Endothelial cell of umbilical vein (primary cell): ENCODE results near the gene MRPL48. TPM values are rescaled to one million over a fixed set of nuclear protein-coding genes. Genes with fewer than 3 reads are reported as not detected.

Experiments used
- BruUV-seq: library from RNA; stranded (reverse); fragments of 400-500 nt; replicated peaks from 2 replicates; lab custom pipeline; 2021; lab: Mats Ljungman, UMichigan
- CTCF ChIA-PET: fragments of 300-600, 350-600 bp; sonication (Branson Sonifier 250); formaldehyde crosslinking; loops from one replicate; lab custom pipeline; 2021; ENCODE audit warnings: antibody characterized with exemption, inconsistent platforms; lab: Charles Lee
- POLR2A ChIA-PET: fragments of 300-600, 350-600 bp; sonication (Branson Sonifier 250); formaldehyde crosslinking; loops from one replicate; lab custom pipeline; 2021; ENCODE audit warnings: antibody characterized with exemption, inconsistent platforms; lab: Charles Lee
- DNase-seq: peaks from one replicate; pipeline ENCODE4 v3.0.0-alpha.2; 2011; ENCODE audit warnings: low read depth, low spot score
- FAIRE-seq: peaks from 2 replicates; lab custom pipeline; 2011; peaks lifted over from hg19 to GRCh38; lab: Jason Lieb, UNC
- H2AFZ ChIP-seq: 2 replicates; pipeline ENCODE4 v1.6.0; 2012; ENCODE audit warnings: low read depth, low read length, control low read depth, inconsistent platforms
- H3K27ac ChIP-seq: 2 replicates; pipeline ENCODE4 v1.5.1; 2011; ENCODE audit warnings: low read depth, mild to moderate bottlenecking, control low read depth, low read length, moderate library complexity; ENCODE audit not compliant: insufficient read depth
- H3K27me3 ChIP-seq, 2 experiments: 2 replicates each; pipeline versions ENCODE4 v1.6.0 to v1.6.1; 2011; ENCODE audit warnings: low read length in 2 of 2, mixed read lengths in 1 of 2; ENCODE audit not compliant: control insufficient read depth in 2 of 2, insufficient read depth in 2 of 2
- H3K36me3 ChIP-seq, 2 experiments: 2 replicates in 1 of 2; 3 replicates in 1 of 2; pipeline ENCODE4 v1.5.1; 2011; ENCODE audit warnings: low read length in 2 of 2, mild to moderate bottlenecking in 1 of 2, moderate library complexity in 1 of 2; ENCODE audit not compliant: control insufficient read depth in 2 of 2, insufficient read depth in 2 of 2; ENCODE audit errors: extremely low read depth in 1 of 2
- H3K4me1 ChIP-seq: 3 replicates; pipeline ENCODE4 v1.5.1; 2011; ENCODE audit warnings: mild to moderate bottlenecking, low read length; ENCODE audit not compliant: control insufficient read depth, insufficient read depth; ENCODE audit errors: extremely low read depth
- H3K4me2 ChIP-seq: 2 replicates; pipeline ENCODE4 v1.6.1; 2011; ENCODE audit warnings: low read length, control low read depth, mixed read lengths; ENCODE audit not compliant: insufficient read depth
- H3K4me3 ChIP-seq, 3 experiments: fragments of 200-600 bp in 1 of 3; sonication (generic), shearing (Covaris generic) in 1 of 3; replicated peaks in 1 of 3; 2 replicates each; pipeline ENCODE4 v1.5.1; 2011 to 2016; ENCODE audit warnings: control low read depth in 3 of 3, low read length in 3 of 3, mild to moderate bottlenecking in 2 of 3, inconsistent platforms in 1 of 3, low read depth in 1 of 3, moderate library complexity in 1 of 3; ENCODE audit not compliant: insufficient read depth in 1 of 3
- H3K79me2 ChIP-seq: 2 replicates; pipeline ENCODE4 v1.6.0; 2012; ENCODE audit warnings: low read length, inconsistent platforms; ENCODE audit not compliant: control insufficient read depth, insufficient read depth
- H3K9ac ChIP-seq: replicated peaks from 2 replicates; pipeline ENCODE3; 2011; ENCODE audit warnings: low read length, control low read depth; ENCODE audit not compliant: insufficient read depth; ENCODE audit errors: extremely low read depth
- H3K9me1 ChIP-seq: replicated peaks from 3 replicates; pipeline ENCODE4 v1.6.0; 2011; ENCODE audit warnings: mild to moderate bottlenecking, low read length; ENCODE audit not compliant: control insufficient read depth, insufficient read depth; ENCODE audit errors: extremely low read depth
- H3K9me3 ChIP-seq: replicated peaks from 2 replicates; pipeline ENCODE4 v1.5.1; 2012; ENCODE audit warnings: low read length, inconsistent platforms; ENCODE audit not compliant: control insufficient read depth, insufficient read depth
- H4K20me1 ChIP-seq: replicated peaks from 2 replicates; pipeline ENCODE3; 2011; ENCODE audit warnings: mild to moderate bottlenecking, low read length; ENCODE audit not compliant: control insufficient read depth, insufficient read depth; ENCODE audit errors: extremely low read depth
- EZH2 ChIP-seq: IDR thresholded peaks from 2 replicates; pipeline ENCODE4 v1.6.1; 2012; ENCODE audit warnings: borderline replicate concordance, low read depth, mild to moderate bottlenecking, moderate library complexity, low read length, inconsistent platforms; ENCODE audit not compliant: severe bottlenecking
- FOS ChIP-seq: IDR thresholded peaks from 2 replicates; pipeline ENCODE4 v1.6.1; 2011; ENCODE audit warnings: mild to moderate bottlenecking, low read length, moderate library complexity, borderline replicate concordance; ENCODE audit not compliant: insufficient read depth
- GATA2 ChIP-seq: IDR thresholded peaks from 2 replicates; pipeline ENCODE4 v1.7.0; 2011; ENCODE audit warnings: low read depth, mild to moderate bottlenecking, moderate library complexity, mixed read lengths, low read length; ENCODE audit not compliant: insufficient read length, insufficient read depth
- JUN ChIP-seq: IDR thresholded peaks from 2 replicates; pipeline ENCODE4 v1.6.1; 2011; ENCODE audit warnings: borderline replicate concordance, low read depth; ENCODE audit not compliant: insufficient read length, insufficient read depth
- MYC ChIP-seq: IDR thresholded peaks from one replicate; pipeline ENCODE4 v1.6.1; 2011; ENCODE audit warnings: mild to moderate bottlenecking, low read depth, low read length
- POLR2A ChIP-seq: IDR thresholded peaks from 2 replicates; pipeline ENCODE4 v1.6.1; 2012; ENCODE audit warnings: low read depth, mild to moderate bottlenecking, control low read depth, low read length
- POLR2AphosphoS5 ChIP-seq: IDR thresholded peaks from 2 replicates; pipeline ENCODE4 v1.6.1; 2012; ENCODE audit warnings: low read depth, mild to moderate bottlenecking, control low read depth, low read length, moderate library complexity; ENCODE audit not compliant: insufficient read depth
- dilution Hi-C: fragments of 300-500 bp; cut with MboI; formaldehyde crosslinking; loops from one replicate; pipeline ENCODE4 v1.15.0; 2019; ENCODE audit warnings: low sequenced_read_pairs; ENCODE audit not compliant: extremely low pct_ligation_motif_present
- intact Hi-C: fragments of 100-400 bp; cut with micrococcal nuclease; formaldehyde crosslinking; loops from one replicate; pipeline ENCODE4 v1.10.0; 2022
- polyA plus RNA-seq, 4 experiments: library from polyadenylated mRNA; depleted of rRNA in 3 of 4; stranded (reverse) in 3 of 4; unstranded in 1 of 4; fragments of >200 nt; gene quantifications; 2 replicates each; pipeline versions ENCODE4 v1.2.1 to v1.2.3, GENCODE V29; 2011 to 2012; ENCODE audit warnings: missing spikeins in 1 of 4
- total RNA-seq: library from RNA; stranded (reverse); gene quantifications from 2 replicates; pipeline ENCODE4 v1.2.3, GENCODE V29; 2021
- TF ChIP-seq, protein P1 (sequence below): IDR thresholded peaks from 2 replicates; pipeline ENCODE4 v1.6.1; 2011; ENCODE audit not compliant: insufficient read depth, insufficient read length
- TF ChIP-seq, protein P2 (sequence below), 2 donors: IDR thresholded peaks; 1 replicate in 1 of 2; 2 replicates in 1 of 2; pipeline ENCODE4 v1.5.1; 2011; ENCODE audit warnings: low read length in 2 of 2, mild to moderate bottlenecking in 2 of 2, moderate library complexity in 2 of 2, control low read depth in 1 of 2, inconsistent platforms in 1 of 2, low read depth in 1 of 2; ENCODE audit not compliant: insufficient read depth in 1 of 2; ENCODE audit errors: extremely low read depth in 1 of 2

The MRPL48 gene
- total and polyA plus RNA-seq, 2 donors (not counting 3 experiments of a cell fraction or from before 2014, with no cell fraction given) = 25.0 to 38.3 TPM

GRCh38 chr11:73912026-73912425 lies 124.4 kb downstream of the MRPL48 start:
- Histone ChIP-seq H3K4me1 (no peaks in the 10 kb centered on the region), H3K27me3 (no peaks in the 10 kb centered on the region), H3K36me3 (peaks cover 2% of the 10 kb centered on the region in 2 experiments), H3K27ac (no peak overlapping the region), H3K9me3 (no peaks in the 10 kb centered on the region), H3K4me3 (no peak overlapping the region), H2AFZ (no peak overlapping the region), H4K20me1 (no peaks in the 10 kb centered on the region), H3K9ac (no peak overlapping the region), H3K79me2 (no peaks in the 10 kb centered on the region), H3K4me2 (no peak overlapping the region), H3K9me1 (no peaks in the 10 kb centered on the region)
- no TSS peak for BruUV-seq
- ChIA-PET POLR2A (no interaction called here), CTCF (interaction anchor here (1.2 to 2.2 kb wide), 2 partner anchors 13 to 19 kb away, joined by 3 to 6 read pairs; no protein-coding TSS in a partner anchor)
- intact Hi-C loops = no loop called here
- DNase-seq = no peak
- dilution Hi-C loops = no loop called here
- no peak for TF ChIP-seq JUN
- TF ChIP-seq, protein P1, sequence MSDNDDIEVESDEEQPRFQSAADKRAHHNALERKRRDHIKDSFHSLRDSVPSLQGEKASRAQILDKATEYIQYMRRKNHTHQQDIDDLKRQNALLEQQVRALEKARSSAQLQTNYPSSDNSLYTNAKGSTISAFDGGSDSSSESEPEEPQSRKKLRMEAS = no peak
- TF ChIP-seq POLR2A = no peak
- TF ChIP-seq POLR2AphosphoS5 = no peak
- no peak for TF ChIP-seq MYC
- no peak for TF ChIP-seq EZH2
- TF ChIP-seq, protein P2, sequence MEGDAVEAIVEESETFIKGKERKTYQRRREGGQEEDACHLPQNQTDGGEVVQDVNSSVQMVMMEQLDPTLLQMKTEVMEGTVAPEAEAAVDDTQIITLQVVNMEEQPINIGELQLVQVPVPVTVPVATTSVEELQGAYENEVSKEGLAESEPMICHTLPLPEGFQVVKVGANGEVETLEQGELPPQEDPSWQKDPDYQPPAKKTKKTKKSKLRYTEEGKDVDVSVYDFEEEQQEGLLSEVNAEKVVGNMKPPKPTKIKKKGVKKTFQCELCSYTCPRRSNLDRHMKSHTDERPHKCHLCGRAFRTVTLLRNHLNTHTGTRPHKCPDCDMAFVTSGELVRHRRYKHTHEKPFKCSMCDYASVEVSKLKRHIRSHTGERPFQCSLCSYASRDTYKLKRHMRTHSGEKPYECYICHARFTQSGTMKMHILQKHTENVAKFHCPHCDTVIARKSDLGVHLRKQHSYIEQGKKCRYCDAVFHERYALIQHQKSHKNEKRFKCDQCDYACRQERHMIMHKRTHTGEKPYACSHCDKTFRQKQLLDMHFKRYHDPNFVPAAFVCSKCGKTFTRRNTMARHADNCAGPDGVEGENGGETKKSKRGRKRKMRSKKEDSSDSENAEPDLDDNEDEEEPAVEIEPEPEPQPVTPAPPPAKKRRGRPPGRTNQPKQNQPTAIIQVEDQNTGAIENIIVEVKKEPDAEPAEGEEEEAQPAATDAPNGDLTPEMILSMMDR (IDR thresholded peaks at IDR 0.05; ENCODE audit: extremely low read depth in 1 of 2, insufficient read depth in 1 of 2, low read depth in 1 of 2, low read length in 2 of 2) = no peak
- TF ChIP-seq GATA2 = no peak
- no peak for TF ChIP-seq FOS
- no peak for FAIRE-seq
